Hepatocyte (in vitro differentiated cells): ENCODE data around the gene ASIC2.

Experiments
- EZH2 ChIP-seq: fragments of 200-600 bp; sonication (generic); IDR thresholded peaks from 2 replicates; pipeline ENCODE4 v1.6.1; 2016; ENCODE audit warnings: antibody characterized with exemption, mild to moderate bottlenecking, borderline replicate concordance
- EZH2phosphoT487 ChIP-seq: fragments of 200-600 bp; sonication (generic); IDR thresholded peaks from one replicate; pipeline ENCODE4 v1.6.1; 2018; ENCODE audit warnings: antibody characterized with exemption, mild to moderate bottlenecking, low read depth, moderate library complexity; ENCODE audit not compliant: unreplicated experiment, severe bottlenecking
- TF ChIP-seq, protein P1 (sequence below): fragments of 200-600 bp; sonication (generic); IDR thresholded peaks from 2 replicates; pipeline ENCODE4 v1.5.1; 2016; ENCODE audit warnings: antibody characterized with exemption, mild to moderate bottlenecking; ENCODE audit not compliant: poor library complexity

GRCh38 chr17:33179151-33179550 lies 113.9 kb downstream of the ASIC2 start:
- TF ChIP-seq, protein P1, sequence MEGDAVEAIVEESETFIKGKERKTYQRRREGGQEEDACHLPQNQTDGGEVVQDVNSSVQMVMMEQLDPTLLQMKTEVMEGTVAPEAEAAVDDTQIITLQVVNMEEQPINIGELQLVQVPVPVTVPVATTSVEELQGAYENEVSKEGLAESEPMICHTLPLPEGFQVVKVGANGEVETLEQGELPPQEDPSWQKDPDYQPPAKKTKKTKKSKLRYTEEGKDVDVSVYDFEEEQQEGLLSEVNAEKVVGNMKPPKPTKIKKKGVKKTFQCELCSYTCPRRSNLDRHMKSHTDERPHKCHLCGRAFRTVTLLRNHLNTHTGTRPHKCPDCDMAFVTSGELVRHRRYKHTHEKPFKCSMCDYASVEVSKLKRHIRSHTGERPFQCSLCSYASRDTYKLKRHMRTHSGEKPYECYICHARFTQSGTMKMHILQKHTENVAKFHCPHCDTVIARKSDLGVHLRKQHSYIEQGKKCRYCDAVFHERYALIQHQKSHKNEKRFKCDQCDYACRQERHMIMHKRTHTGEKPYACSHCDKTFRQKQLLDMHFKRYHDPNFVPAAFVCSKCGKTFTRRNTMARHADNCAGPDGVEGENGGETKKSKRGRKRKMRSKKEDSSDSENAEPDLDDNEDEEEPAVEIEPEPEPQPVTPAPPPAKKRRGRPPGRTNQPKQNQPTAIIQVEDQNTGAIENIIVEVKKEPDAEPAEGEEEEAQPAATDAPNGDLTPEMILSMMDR = no peak
- TF ChIP-seq EZH2 = no peak
- no peak for TF ChIP-seq EZH2phosphoT487
